ENCODE measurements around the gene HSPB1.
A peak's percentile ranks its signal among the peaks of the same experiment; 100 is the strongest.
"Not testable (repeated sequence)": the region's sequence is repeated elsewhere in the genome, so short reads cannot be mapped to it uniquely, and the experiment has no call there.

Gene HSPB1

GRCh38 chr7:76302347-76303201, at the start of gene HSPB1:
Gene HSPB1 (plus strand): TSS chr7:76302673. CDS start chr7:76302713, 40 bp downstream.
- peak; percentile 95 for FAIRE-seq

- no peak for FAIRE-seq
Observed at GRCh38 chr7:76254781-76255180, 47.7 kb upstream of the HSPB1 start.

- no peak for FAIRE-seq
Observed at GRCh38 chr7:76257973-76258372, 44.5 kb upstream of the HSPB1 start.

- FAIRE-seq, result no peak
Observed at GRCh38 chr7:76259124-76260093, 43.1 kb upstream of the HSPB1 start.

- FAIRE-seq, result no peak
Observed at GRCh38 chr7:76260171-76260703, 42.2 kb upstream of the HSPB1 start.

GRCh38 chr7:76261329-76261728, 41.1 kb upstream of the HSPB1 start:
- no peak for FAIRE-seq

- no peak for FAIRE-seq
Observed at GRCh38 chr7:76261931-76262330, 40.5 kb upstream of the HSPB1 start.

GRCh38 chr7:76262683-76263402, 39.6 kb upstream of the HSPB1 start:
- peak; percentile 96 for FAIRE-seq

- FAIRE-seq, result no peak
Observed at GRCh38 chr7:76265299-76265698, 37.2 kb upstream of the HSPB1 start.

- no peak for FAIRE-seq
Observed at GRCh38 chr7:76267107-76267893, 35.2 kb upstream of the HSPB1 start.

- no peak for FAIRE-seq
Observed at GRCh38 chr7:76267894-76268183, 34.6 kb upstream of the HSPB1 start.

GRCh38 chr7:76268376-76268775, 34.1 kb upstream of the HSPB1 start:
- FAIRE-seq, result no peak

GRCh38 chr7:76269895-76270294, 32.6 kb upstream of the HSPB1 start:
- peak; percentile 27 for FAIRE-seq

GRCh38 chr7:76271384-76271783, 31.1 kb upstream of the HSPB1 start:
- FAIRE-seq, result not testable (repeated sequence)

GRCh38 chr7:76272142-76272541, 30.3 kb upstream of the HSPB1 start:
- no peak for FAIRE-seq

- FAIRE-seq, result no peak
Observed at GRCh38 chr7:76272851-76273497, 29.5 kb upstream of the HSPB1 start.

GRCh38 chr7:76273503-76273902, 29.0 kb upstream of the HSPB1 start:
- no peak for FAIRE-seq

- no peak for FAIRE-seq
Observed at GRCh38 chr7:76278540-76278939, 23.9 kb upstream of the HSPB1 start.

- FAIRE-seq, result no peak
Observed at GRCh38 chr7:76280408-76280807, 22.1 kb upstream of the HSPB1 start.

- no peak for FAIRE-seq
Observed at GRCh38 chr7:76281006-76281705, 21.3 kb upstream of the HSPB1 start.

All from G401.6 (cell line).